Fibroblast of skin of right biceps (primary cell): ENCODE measurements around the gene MICAL2.

Experiments used
- DNase-seq: peaks from one replicate; pipeline ENCODE4 v3.0.0-alpha.2; 2013

MICAL2 gene, protein sequence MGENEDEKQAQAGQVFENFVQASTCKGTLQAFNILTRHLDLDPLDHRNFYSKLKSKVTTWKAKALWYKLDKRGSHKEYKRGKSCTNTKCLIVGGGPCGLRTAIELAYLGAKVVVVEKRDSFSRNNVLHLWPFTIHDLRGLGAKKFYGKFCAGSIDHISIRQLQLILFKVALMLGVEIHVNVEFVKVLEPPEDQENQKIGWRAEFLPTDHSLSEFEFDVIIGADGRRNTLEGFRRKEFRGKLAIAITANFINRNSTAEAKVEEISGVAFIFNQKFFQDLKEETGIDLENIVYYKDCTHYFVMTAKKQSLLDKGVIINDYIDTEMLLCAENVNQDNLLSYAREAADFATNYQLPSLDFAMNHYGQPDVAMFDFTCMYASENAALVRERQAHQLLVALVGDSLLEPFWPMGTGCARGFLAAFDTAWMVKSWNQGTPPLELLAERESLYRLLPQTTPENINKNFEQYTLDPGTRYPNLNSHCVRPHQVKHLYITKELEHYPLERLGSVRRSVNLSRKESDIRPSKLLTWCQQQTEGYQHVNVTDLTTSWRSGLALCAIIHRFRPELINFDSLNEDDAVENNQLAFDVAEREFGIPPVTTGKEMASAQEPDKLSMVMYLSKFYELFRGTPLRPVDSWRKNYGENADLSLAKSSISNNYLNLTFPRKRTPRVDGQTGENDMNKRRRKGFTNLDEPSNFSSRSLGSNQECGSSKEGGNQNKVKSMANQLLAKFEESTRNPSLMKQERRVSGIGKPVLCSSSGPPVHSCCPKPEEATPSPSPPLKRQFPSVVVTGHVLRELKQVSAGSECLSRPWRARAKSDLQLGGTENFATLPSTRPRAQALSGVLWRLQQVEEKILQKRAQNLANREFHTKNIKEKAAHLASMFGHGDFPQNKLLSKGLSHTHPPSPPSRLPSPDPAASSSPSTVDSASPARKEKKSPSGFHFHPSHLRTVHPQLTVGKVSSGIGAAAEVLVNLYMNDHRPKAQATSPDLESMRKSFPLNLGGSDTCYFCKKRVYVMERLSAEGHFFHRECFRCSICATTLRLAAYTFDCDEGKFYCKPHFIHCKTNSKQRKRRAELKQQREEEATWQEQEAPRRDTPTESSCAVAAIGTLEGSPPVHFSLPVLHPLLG

GRCh38 chr11:12110201-12110713, at the start of gene MICAL2:
Gene MICAL2, plus strand, starts transcription at chr11:12110590. Its CDS starts 51,566 bp downstream, at chr11:12162156.
- peak; percentile 93 for DNase-seq

- DNase-seq: no peak
Observed at GRCh38 chr11:12061851-12062560, 48.4 kb upstream of the MICAL2 start.

- DNase-seq: no peak
Observed at GRCh38 chr11:12063251-12063650, 47.1 kb upstream of the MICAL2 start.

DNA sequence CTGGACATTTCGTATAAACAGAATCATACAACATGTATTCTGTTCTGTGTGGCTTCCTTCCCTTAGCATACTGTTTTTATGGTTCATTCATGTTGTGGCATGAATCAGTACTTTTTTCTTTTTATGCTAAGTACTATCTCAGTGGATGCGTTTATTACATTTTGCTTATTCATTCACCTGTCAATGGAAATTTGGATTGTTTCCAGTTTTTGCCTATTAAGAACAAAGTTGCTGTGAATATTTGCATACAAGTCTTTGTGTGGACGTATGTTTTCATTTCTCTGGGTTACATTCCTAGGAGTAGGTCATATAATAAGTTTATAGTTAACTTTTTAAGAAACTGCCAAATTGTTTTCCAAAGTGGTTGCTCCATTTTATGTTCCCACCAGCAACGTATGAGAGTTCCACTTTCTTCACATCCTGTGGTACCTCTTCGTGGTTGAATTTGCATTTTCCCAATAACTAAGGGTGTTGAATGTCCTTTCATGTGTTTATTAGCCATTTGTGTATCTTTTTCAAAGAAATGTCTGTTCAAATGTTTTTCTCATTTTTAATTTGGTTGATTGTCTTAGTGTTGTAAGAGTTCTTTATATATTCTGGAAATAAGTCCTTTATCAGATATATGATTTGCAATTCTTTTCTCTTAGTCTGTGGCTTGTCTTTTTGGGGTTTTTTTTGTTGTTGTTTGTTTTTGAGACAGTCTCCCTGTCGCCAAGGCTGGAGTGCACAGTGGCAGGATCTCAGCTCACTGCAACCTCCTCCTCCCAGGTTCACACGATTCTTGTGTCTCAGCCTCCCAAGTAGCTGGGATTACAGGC, 46.0 kb upstream of the MICAL2 start:
- no peak for DNase-seq

DNA sequence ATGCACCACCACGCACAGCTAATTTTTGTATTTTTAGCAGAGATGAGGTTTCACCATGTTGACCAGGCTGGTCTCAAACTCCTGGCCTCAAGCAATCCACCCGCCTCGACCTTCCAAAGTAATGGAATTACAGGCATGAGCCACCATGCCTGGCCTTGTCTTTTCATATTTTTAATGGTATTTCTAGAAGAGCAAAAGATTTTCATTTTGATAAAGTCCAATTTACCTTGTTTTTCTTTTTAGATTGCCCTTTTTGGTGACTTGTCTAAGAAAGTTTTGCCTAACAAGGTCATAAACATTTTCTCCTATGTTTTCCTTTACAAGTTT, 45.5 kb upstream of the MICAL2 start:
- no peak for DNase-seq

GRCh38 chr11:12066056-12066798, 44.2 kb upstream of the MICAL2 start:
- DNase-seq: peak; percentile 96

GRCh38 chr11:12066799-12067508, 43.4 kb upstream of the MICAL2 start:
- peak; percentile 76 for DNase-seq

DNA sequence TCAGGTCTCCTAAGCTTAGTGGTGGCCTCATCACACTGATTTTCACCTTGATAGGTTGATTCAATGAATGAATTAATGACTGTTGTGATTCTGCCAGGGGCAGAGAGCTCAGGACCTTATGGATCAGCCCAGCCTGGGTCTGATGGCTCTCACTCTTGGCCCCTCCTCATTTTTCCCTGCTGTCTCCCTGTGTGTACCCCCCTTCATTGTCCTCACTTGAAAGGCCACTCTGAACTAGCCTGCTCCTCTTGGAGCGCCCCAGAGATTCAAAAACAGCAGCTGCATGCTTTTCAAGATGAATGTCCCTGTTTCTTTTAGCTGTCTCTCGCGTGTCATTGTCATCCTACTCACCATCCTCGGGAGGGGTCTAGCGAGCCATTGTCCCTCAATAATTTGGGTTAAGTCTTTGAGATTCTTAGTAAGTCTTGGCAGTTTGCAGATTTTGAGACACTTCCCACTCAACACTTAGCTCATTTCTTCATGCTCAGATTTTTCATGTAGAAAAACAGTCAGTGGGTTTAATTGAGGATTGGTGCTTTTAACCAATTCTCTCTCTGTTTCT, 42.5 kb upstream of the MICAL2 start:
- DNase-seq: no peak

DNA sequence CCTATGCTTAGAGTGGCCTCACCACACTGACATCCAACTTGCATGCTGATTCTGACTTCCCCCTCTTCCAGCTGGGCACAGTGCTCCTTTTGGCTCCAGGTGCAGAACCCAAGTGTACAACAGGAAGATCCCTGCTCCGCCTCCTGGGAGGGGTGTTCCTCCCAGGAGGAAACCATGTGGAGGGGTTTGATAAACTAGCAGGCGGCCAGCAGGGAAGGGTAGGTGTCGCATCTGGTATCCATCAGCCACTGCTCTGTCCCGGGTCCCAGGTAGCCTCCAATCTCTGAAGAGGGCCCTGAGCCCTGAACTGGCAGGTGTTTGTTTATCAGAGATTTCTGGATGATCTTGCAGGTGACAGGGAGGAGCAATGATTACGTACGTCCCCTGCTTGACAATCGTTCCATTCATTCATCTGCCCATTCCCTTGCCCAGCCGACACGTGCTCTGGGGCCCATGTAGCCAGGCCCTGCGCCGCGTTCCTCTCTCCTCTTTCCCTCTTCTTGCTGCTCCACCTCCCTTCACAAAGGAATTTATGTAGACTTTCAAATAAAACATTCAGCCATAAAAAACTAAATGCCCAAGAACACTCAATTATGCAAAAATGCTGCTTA, 41.2 kb upstream of the MICAL2 start:
- DNase-seq: no peak

DNA sequence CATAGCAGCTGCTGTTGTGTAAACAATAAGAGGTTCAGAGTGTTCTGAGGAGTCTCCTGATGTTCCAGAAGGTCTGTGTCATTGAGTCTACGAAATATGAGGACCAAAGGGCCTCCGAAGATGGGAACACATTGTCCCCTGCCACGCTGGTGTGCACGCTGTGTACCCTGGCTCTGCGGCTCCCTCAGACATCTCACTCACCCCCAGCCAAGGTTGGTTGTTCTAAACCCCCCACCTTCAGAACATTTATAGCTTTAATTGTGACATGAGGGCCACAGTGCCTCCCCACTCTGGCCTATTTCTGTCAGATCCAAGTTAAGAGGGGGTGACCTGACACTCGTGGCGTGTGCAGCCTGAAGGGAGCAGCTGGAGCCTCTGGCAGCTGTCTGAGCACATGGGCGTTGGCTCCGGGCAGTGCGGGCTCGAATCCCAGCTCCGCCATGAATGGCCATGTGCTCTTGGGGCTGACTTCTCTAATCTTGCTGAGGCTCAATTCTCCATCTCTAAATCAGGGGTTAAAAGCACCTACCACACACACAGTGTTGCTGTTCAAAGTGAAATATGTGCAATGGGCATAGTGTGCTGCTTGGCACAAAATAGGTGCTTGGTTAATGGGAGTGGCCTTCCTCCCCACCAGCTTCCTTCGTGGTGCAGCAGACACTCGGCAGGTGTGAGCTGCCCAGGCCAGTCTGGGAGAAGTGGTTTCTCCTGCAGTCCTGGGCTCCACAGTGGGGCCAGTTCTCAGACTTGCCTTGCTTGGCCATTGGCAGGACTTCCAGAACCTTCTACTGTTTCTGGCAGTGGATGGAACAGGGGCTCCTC, 39.7 kb upstream of the MICAL2 start:
- no peak for DNase-seq

DNA sequence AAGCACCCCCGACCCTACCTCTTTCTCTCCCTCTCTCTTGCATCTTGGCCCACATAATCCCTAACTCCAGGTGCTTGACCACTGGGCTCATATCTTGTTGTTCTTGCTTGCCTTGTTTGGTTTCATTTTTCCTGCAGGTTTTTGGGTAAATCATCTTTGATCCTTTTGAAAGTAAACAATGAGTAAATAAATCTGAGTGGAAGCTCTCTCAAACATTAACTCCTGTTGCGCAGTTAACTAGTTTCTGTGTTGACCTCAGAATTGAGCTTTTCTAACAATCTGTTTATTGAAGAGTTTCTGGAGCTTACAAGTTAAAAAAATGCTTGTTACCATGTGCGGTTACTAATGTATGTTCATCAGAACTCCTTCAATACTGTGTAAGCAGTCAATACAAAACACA, 38.8 kb upstream of the MICAL2 start:
- DNase-seq: no peak

GRCh38 chr11:12073436-12073835, 37.0 kb upstream of the MICAL2 start:
- DNase-seq: no peak

- DNase-seq: no peak
Observed at GRCh38 chr11:12073886-12074285, 36.5 kb upstream of the MICAL2 start.

DNA sequence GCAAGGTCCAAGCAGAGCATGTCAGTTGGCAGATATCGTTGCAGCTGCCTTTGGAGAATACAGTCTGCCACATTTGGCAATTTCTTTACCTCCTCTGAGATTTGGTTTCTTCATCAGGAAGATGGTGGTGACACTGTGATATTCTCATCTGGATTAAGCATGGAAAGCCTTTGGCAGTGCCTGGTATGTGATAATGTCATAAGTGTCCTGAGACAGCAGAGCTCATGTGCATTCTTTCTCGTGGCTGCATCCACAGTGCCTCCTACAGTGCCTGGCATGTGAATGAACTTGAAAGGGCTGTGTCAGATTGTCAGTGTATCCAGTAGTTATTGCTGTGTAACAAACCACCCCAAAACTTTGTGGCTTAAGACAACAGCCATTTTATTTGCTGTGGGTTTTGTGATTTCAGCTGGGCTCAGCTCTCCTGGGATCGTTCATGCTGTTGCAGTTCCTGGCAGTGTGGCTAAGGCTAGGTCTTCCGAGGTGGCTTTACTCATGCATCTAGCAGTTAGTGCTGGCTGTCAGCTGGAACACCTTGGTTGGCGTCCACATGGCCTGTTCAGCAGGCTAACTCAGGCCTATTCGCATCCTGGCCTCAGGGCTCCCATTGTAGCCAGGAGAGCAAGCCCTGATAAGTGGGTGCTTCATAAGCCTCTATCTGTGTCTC, 35.7 kb upstream of the MICAL2 start:
- DNase-seq: peak; percentile 55

GRCh38 chr11:12075291-12075690, 35.1 kb upstream of the MICAL2 start:
- DNase-seq: no peak

DNA sequence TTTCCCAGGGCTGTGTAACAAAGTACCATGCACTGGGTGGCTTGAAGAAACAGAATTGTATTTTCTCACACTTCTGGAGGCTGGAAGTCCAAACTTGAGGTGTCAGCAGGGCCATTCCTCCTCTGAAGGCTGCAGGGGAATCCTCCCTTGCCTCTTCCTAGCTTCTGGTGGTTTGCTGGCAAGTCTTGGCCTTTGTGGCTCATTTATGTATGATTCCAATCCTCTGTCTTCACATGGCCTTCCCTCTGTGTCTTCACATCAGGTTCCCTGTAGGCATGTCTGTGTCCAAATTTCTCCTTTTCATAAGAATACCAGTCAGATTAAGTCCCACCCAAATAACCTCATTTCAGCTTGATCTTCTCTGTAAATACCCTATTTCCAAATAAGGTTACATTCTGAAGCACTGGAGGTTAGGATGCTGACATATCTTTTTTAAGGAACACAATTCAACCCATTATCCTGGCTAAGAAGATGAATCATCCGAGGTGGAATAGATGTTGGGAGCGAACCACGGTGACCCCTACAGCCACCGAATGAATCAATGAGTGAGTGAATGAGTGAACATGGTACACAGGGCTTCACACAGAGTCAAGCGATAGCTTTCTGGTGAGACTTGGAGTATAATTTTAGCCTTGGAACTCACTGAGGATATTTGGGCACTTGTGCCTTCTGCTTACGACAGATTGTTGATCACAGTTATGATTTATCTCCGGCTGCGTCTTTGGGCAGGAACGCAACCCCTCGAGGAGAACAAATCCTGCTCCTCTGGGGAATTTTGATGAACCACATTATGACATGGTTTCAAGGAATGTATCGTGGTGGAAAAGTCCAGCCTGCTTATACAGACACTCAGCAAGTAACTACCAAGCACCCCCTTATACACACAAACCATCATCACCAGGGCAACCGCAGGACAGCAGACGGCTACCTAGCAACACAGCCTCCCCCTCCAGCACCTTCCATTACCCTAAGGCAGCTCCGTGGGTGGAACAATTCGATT, 34.3 kb upstream of the MICAL2 start:
- DNase-seq: peak; percentile 100
